Esophagus squamous epithelium (tissue), 5 donors: ENCODE results near the gene RRP1. TPM values are rescaled to one million over a fixed set of nuclear protein-coding genes. Genes with fewer than 3 reads are reported as not detected.

Source experiments
- DNase-seq: peaks from one replicate; lab custom pipeline; 2025; lab: John Stamatoyannopoulos, UW
- H3K27ac ChIP-seq, 4 donors: fragments of 200-600 bp; sonication (generic); one replicate each; pipeline ENCODE4 v1.5.1; 2016 to 2019; ENCODE audit warnings: mild to moderate bottlenecking in 1 of 4
- H3K27me3 ChIP-seq, 4 donors: fragments of 200-600 bp; sonication (generic); 1 replicate in 3 of 4; 2 replicates in 1 of 4; pipeline versions ENCODE4 v1.5.1 to v1.6.0; 2017 to 2021; ENCODE audit warnings: antibody characterized with exemption in 1 of 4
- H3K36me3 ChIP-seq, 3 donors: fragments of 200-600 bp; sonication (generic); one replicate each; pipeline ENCODE4 v1.5.1; 2016 to 2019
- H3K4me1 ChIP-seq, 3 donors: fragments of 200-600 bp; sonication (generic); one replicate each; pipeline ENCODE4 v1.5.1; 2017 to 2019
- H3K4me3 ChIP-seq, 4 donors: fragments of 200-600 bp; sonication (generic); 1 replicate in 3 of 4; 2 replicates in 1 of 4; pipeline ENCODE4 v1.5.1; 2016 to 2019; ENCODE audit warnings: mild to moderate bottlenecking in 2 of 4, moderate library complexity in 1 of 4
- H3K9me3 ChIP-seq, 3 donors: fragments of 200-600 bp; sonication (generic); one replicate each; pipeline ENCODE4 v1.5.1; 2016 to 2019
- CTCF ChIP-seq, 6 experiments: fragments of 450-650 bp in 4 of 6; fragments of 200-600 bp in 2 of 6; sonication (generic) in 2 of 6; IDR thresholded peaks; one replicate each; pipeline ENCODE4 v1.5.1; 2016 to 2019; ENCODE audit warnings: antibody characterized with exemption in 6 of 6, mild to moderate bottlenecking in 4 of 6, moderate library complexity in 4 of 6
- POLR2A ChIP-seq, 4 donors: fragments of 450-650 bp; IDR thresholded peaks; one replicate each; pipeline ENCODE4 v1.6.1; 2017; ENCODE audit warnings: antibody characterized with exemption in 4 of 4, mild to moderate bottlenecking in 4 of 4, moderate library complexity in 3 of 4
- WGBS, 2 donors: methylation state at CpG; one replicate each; pipeline ENCODE4 v1.1.5; 2018; 5-methylcytosine and 5-hydroxymethylcytosine counted together
- intact Hi-C: fragments of 100-400 bp; cut with DNase I; formaldehyde crosslinking; loops from one replicate; pipeline ENCODE4 v1.15.0; 2022
- total RNA-seq, 4 donors: library from RNA; depleted of rRNA; stranded (reverse); fragments of >200 nt; gene quantifications; one replicate each; pipeline ENCODE4 v1.1.0, GENCODE V29; 2016
- donor health status: DM: yes; HTN: yes; CAD: no.

RRP1 gene
- total RNA-seq, 4 donors from 2014 or later: 22.5 to 37.2 (median 30.4) TPM

DNA sequence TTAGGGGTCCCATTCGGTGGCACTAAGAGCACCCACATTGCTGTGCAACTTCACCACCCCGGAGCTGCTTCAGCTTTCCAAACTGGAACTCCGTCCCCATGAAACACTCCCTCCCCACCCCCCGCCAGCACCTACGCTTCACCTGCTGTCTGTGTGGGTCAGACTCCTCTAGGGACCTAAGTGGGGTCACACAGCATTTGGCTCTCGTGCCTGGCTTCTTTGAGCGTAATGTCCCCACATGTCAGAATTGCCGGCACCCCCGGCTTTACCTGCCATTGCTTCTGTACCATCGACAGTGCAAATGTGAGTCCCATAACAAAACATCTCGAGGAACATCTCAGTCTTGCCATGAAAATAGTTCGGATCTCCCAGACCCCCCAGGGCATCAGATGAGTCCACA, 39.8 kb downstream of the RRP1 start:
- intact Hi-C loops: loop anchor here (10.0 kb wide), 1 partner anchor 46 kb away; no protein-coding TSS in a partner anchor
- Histone ChIP-seq H3K27me3 (peaks cover 0 to 33% (median 0%) of the 10 kb centered on the region in 4 donors), H3K9me3 (no peaks in the 10 kb centered on the region), H3K27ac (no peak overlapping the region), H3K4me3 (no peak overlapping the region), H3K4me1 (peaks cover 0 to 29% (median 3%) of the 10 kb centered on the region in 3 donors), H3K36me3 (no peaks in the 10 kb centered on the region)
- TF ChIP-seq CTCF (IDR thresholded peaks at IDR 0.05) (no peak), POLR2A (IDR thresholded peaks at IDR 0.05) (no peak)
- 86 to 90% methylated on average over 7 to 11 of the region's 12 CpGs for WGBS, 2 donors
- no peak for DNase-seq

DNA sequence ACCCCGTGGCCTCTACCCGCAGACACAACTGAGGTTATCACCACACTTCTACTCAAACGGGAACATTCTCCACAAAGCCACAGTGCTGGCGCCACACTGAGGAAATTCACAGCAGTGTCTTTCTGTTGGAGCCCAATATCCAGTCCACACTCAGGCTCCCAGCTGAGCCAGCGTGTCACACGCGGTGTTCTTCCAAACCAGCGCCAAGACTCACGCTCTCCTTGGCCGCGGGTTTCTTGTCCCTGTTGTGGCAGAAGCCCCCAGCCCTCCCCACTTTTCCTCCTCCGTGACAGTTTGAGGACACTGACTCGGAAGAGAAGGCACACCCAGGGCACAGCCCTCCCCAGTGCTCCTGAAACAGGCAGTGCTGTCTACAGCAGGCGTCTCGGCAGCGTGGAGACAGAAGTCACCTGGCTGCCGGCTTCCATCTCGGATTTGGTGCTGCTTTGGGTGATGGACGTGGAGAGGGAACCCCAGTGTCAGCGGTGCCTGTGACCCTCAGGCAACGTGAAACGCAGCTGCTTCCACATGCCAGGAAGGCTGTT, 40.3 kb downstream of the RRP1 start:
- H3K36me3 ChIP-seq: no peaks in the 10 kb centered on the region
- 37 to 65% methylated on average over 11 to 12 of the region's 22 CpGs for WGBS, 2 donors
- no peak for DNase-seq
- TF ChIP-seq POLR2A (IDR thresholded peaks at IDR 0.05) (no peak), CTCF (IDR thresholded peaks at IDR 0.05) (no peak)
- peaks cover 0 to 38% (median 0%) of the 10 kb centered on the region in 4 donors for H3K27me3 ChIP-seq
- H3K4me3 ChIP-seq: no peak overlapping the region
- intact Hi-C loops: loop anchor here (10.0 kb wide), 1 partner anchor 45 kb away; no protein-coding TSS in a partner anchor
- no peak overlapping the region for H3K27ac ChIP-seq
- H3K9me3 ChIP-seq: no peaks in the 10 kb centered on the region
- H3K4me1 ChIP-seq: peaks cover 0 to 26% (median 0%) of the 10 kb centered on the region in 3 donors

- 85 to 95% methylated on average over 10 to 14 of the region's 14 CpGs for WGBS, 2 donors
- H3K4me3 ChIP-seq: no peak overlapping the region
- peaks cover 0 to 42% (median 0%) of the 10 kb centered on the region in 4 donors for H3K27me3 ChIP-seq
- no peak overlapping the region for H3K27ac ChIP-seq
- H3K4me1 ChIP-seq: peaks cover 0 to 14% (median 6%) of the 10 kb centered on the region in 3 donors
- H3K9me3 ChIP-seq: no peaks in the 10 kb centered on the region
- no peak for DNase-seq
- H3K36me3 ChIP-seq: no peaks in the 10 kb centered on the region
- TF ChIP-seq CTCF (IDR thresholded peaks at IDR 0.05) (no peak), POLR2A (IDR thresholded peaks at IDR 0.05) (no peak)
- intact Hi-C loops: no loop called here
Observed at GRCh38 chr21:43832158-43832550, 42.8 kb downstream of the RRP1 start.

DNA sequence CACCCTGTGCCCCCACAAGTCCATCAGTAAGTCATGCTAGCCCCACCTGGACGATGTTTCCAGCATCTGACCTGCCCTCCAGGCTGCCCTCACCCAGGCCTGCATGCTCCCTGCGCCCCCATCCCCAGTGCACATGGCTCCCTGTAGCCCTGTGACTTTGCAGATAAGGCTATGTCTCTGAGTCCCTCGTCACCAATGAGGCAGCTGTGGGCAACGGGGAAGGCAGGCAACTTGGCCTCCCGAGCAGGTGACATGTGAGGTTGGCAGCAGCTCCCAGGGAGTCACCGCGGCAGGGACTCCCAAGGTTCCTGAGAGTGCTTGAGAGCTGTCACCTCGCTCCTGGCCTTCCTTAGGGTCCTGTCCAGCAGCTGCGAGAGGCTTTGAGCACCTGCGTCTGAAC, 43.3 kb downstream of the RRP1 start:
- Histone ChIP-seq H3K4me1 (peaks cover 0 to 14% (median 6%) of the 10 kb centered on the region in 3 donors), H3K36me3 (no peaks in the 10 kb centered on the region), H3K4me3 (no peak overlapping the region), H3K9me3 (no peaks in the 10 kb centered on the region), H3K27me3 (peaks cover 0 to 42% (median 0%) of the 10 kb centered on the region in 4 donors), H3K27ac (no peak overlapping the region)
- WGBS, 2 donors: 77 to 93% methylated on average over 3 to 8 of the region's 10 CpGs
- intact Hi-C loops: no loop called here
- DNase-seq: no peak
- TF ChIP-seq POLR2A (IDR thresholded peaks at IDR 0.05) (no peak), CTCF (IDR thresholded peaks at IDR 0.05) (no peak)

DNA sequence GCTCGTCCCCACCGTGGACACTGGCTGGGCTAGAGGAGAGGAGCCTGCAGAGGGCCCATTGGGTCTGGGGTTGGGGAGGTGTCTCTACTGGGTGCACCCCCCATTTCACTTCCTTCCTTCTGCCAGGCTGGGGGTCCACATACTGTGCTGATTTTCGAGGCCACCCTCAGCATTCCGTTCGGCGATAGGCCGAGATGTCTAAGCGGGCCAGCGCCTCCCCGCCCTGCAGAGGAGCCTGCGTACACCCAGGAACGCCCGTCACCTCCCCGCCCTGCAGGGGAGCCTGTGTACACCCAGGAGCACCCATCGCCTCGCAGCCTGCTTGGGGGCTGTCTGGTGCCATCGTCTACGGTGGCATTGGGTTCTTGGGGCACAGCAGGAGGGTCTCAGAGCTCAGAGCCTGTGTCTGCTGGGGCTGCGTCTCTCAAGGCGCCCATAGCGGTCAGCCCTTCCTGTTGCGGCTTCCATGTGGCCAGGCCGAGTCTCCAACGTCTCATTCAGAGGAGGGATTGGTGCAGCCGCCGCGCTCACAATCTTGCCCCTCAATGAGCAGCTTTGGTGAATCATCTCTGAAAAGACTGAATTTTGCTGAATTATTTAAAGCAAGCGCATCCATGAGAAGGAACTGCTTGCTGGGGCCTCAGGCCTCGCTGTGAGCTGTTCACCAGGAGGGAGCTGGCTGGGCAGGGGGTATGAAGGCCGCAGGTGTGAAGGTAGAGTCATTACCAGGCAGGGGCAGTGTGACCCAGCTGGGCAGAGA, 44.9 kb downstream of the RRP1 start:
- 81 to 91% methylated on average over 7 to 15 of the region's 30 CpGs for WGBS, 2 donors
- intact Hi-C loops: no loop called here
- no peaks in the 10 kb centered on the region for H3K36me3 ChIP-seq
- H3K9me3 ChIP-seq: no peaks in the 10 kb centered on the region
- no peak overlapping the region for H3K4me3 ChIP-seq
- no peak overlapping the region for H3K27ac ChIP-seq
- peaks cover 0 to 14% (median 6%) of the 10 kb centered on the region in 3 donors for H3K4me1 ChIP-seq
- DNase-seq: no peak
- no peak for TF ChIP-seq CTCF (IDR thresholded peaks at IDR 0.05)
- TF ChIP-seq POLR2A (IDR thresholded peaks at IDR 0.05): no peak
- H3K27me3 ChIP-seq: peaks cover 0 to 38% (median 0%) of the 10 kb centered on the region in 4 donors
